Gastrocnemius medialis (tissue), 4 donors: ENCODE measurements around the gene C4B.

ENCODE experiments used
- CTCF ChIP-seq, 5 experiments: fragments of 450-650 bp in 3 of 5; fragments of 200-600 bp in 2 of 5; sonication (generic) in 2 of 5; IDR thresholded peaks in 4 of 5; conservative IDR thresholded peaks in 1 of 5; 1 replicate in 4 of 5; 2 replicates in 1 of 5; pipeline ENCODE4 v1.5.1; 2016 to 2019; ENCODE audit warnings: antibody characterized with exemption in 5 of 5, mild to moderate bottlenecking in 3 of 5, moderate library complexity in 3 of 5
- POLR2A ChIP-seq, 2 donors: fragments of 450-650 bp; IDR thresholded peaks; one replicate each; pipeline ENCODE4 v1.6.1; 2017; ENCODE audit warnings: antibody characterized with exemption in 2 of 2, mild to moderate bottlenecking in 2 of 2, moderate library complexity in 2 of 2

- no peak for TF ChIP-seq POLR2A (IDR thresholded peaks at IDR 0.05)
- no peak for TF ChIP-seq CTCF (IDR thresholded peaks at IDR 0.05 in 4 of 5, conservative IDR thresholded peaks at IDR 0.05 in 1 of 5)
These were observed 68.3 kb downstream of the C4B start for GRCh38 chr6:32082935-32083334.
